Measurements from ENCODE around the gene KLHL3. TPM values are rescaled to one million over a fixed set of nuclear protein-coding genes. Genes with fewer than 3 reads are reported as not detected.

The KLHL3 gene
- total RNA-seq, 2 experiments from 2014 or later = 9.2 to 12.2 TPM

GRCh38 chr5:137733922-137734321 is 2.0 kb downstream of the KLHL3 start:
- ChIA-PET CTCF (interaction anchor here (1.1 to 21.2 kb wide), 6 partner anchors 10 to 105 kb away, joined by 3 to 540 read pairs (median 22); no protein-coding TSS in a partner anchor), POLR2A (interaction anchor here (1.1 to 1.9 kb wide), 3 partner anchors 16 to 37 kb away, joined by 3 to 8 read pairs (median 3); no protein-coding TSS in a partner anchor)
- no peak for DNase-seq
- H3K36me3 Mint-ChIP-seq (ENCODE audit: low read depth) = peaks cover 7% of the 10 kb centered on the region
- peaks cover 46% of the 10 kb centered on the region for H3K4me1 Mint-ChIP-seq (ENCODE audit: low read depth)
- no peaks in the 10 kb centered on the region for H3K27me3 Mint-ChIP-seq
- ATAC-seq = no peak
- TF ChIP-seq CTCF (IDR thresholded peaks at IDR 0.05) = no peak
- peaks cover 6% of the 10 kb centered on the region for H3K9me3 Mint-ChIP-seq
- no peak overlapping the region for H3K27ac Mint-ChIP-seq
- intact Hi-C loops (cut with micrococcal nuclease) = no loop called here
- no peak overlapping the region for H3K4me3 Mint-ChIP-seq

GRCh38 chr5:137733006-137733405 is 2.9 kb downstream of the KLHL3 start:
- no peak for DNase-seq
- intact Hi-C loops (cut with micrococcal nuclease) = no loop called here
- Mint-ChIP-seq H3K27me3 (no peaks in the 10 kb centered on the region), H3K9me3 (peaks cover 4% of the 10 kb centered on the region), H3K4me3 (no peak overlapping the region), H3K27ac (no peak overlapping the region), H3K36me3 (ENCODE audit: low read depth) (peaks cover 2% of the 10 kb centered on the region), H3K4me1 (ENCODE audit: low read depth) (peaks cover 42% of the 10 kb centered on the region)
- TF ChIP-seq CTCF (IDR thresholded peaks at IDR 0.05) = no peak
- ChIA-PET CTCF (interaction anchor here (1.1 to 21.2 kb wide), 6 partner anchors 11 to 104 kb away, joined by 3 to 540 read pairs (median 4); no protein-coding TSS in a partner anchor), POLR2A (interaction anchor here (1.1 to 1.9 kb wide), 3 partner anchors 15 to 36 kb away, joined by 3 to 8 read pairs (median 3); no protein-coding TSS in a partner anchor)
- no peak for ATAC-seq

- Mint-ChIP-seq H3K4me1 (ENCODE audit: low read depth) (peaks cover 42% of the 10 kb centered on the region), H3K27ac (no peak overlapping the region), H3K4me3 (no peak overlapping the region), H3K36me3 (ENCODE audit: low read depth) (no peaks in the 10 kb centered on the region), H3K9me3 (no peaks in the 10 kb centered on the region), H3K27me3 (no peaks in the 10 kb centered on the region)
- TF ChIP-seq CTCF (IDR thresholded peaks at IDR 0.05) = no peak
- ATAC-seq (no peak), DNase-seq (no peak)
- CTCF ChIA-PET = interaction anchor here (1.0 to 21.2 kb wide), 4 partner anchors 13 to 102 kb away, joined by 6 to 540 read pairs (median 28); no protein-coding TSS in a partner anchor
- POLR2A ChIA-PET = no interaction called here
- intact Hi-C loops (cut with micrococcal nuclease) = no loop called here
These were observed 4.7 kb downstream of the KLHL3 start for GRCh38 chr5:137731176-137731575.

- no peak overlapping the region for H3K27ac Mint-ChIP-seq
- CTCF ChIA-PET = interaction anchor here (1.0 to 7.2 kb wide), 3 partner anchors 14 to 101 kb away, joined by 6 to 51 read pairs (median 6); no protein-coding TSS in a partner anchor
- intact Hi-C loops (cut with micrococcal nuclease) = no loop called here
- peaks cover 42% of the 10 kb centered on the region for H3K4me1 Mint-ChIP-seq (ENCODE audit: low read depth)
- POLR2A ChIA-PET = interaction anchor here (0.5 kb wide), 2 partner anchors 40 to 69 kb away, joined by 3 read pairs; no protein-coding TSS in a partner anchor
- no peaks in the 10 kb centered on the region for H3K36me3 Mint-ChIP-seq (ENCODE audit: low read depth)
- no peak overlapping the region for H3K4me3 Mint-ChIP-seq
- no peaks in the 10 kb centered on the region for H3K27me3 Mint-ChIP-seq
- ATAC-seq = no peak
- H3K9me3 Mint-ChIP-seq = no peaks in the 10 kb centered on the region
- no peak for DNase-seq
- TF ChIP-seq CTCF (IDR thresholded peaks at IDR 0.05) = no peak
These were observed 5.6 kb downstream of the KLHL3 start for GRCh38 chr5:137730336-137730735.

- H3K27ac Mint-ChIP-seq = no peak overlapping the region
- no peak for TF ChIP-seq CTCF (IDR thresholded peaks at IDR 0.05)
- intact Hi-C loops (cut with micrococcal nuclease) = no loop called here
- ChIA-PET CTCF (interaction anchor here (1.6 to 2.9 kb wide), 3 partner anchors 8 to 68 kb away, joined by 4 to 14 read pairs (median 13); no protein-coding TSS in a partner anchor), POLR2A (interaction anchor here (1.0 kb wide), 1 partner anchor 15 kb away, joined by 3 read pairs; no protein-coding TSS in a partner anchor)
- ATAC-seq (no peak), DNase-seq (no peak)
- H3K36me3 Mint-ChIP-seq (ENCODE audit: low read depth) = no peaks in the 10 kb centered on the region
- H3K9me3 Mint-ChIP-seq = no peaks in the 10 kb centered on the region
- peaks cover 27% of the 10 kb centered on the region for H3K4me1 Mint-ChIP-seq (ENCODE audit: low read depth)
- H3K27me3 Mint-ChIP-seq = no peaks in the 10 kb centered on the region
- no peak overlapping the region for H3K4me3 Mint-ChIP-seq
These were observed 7.8 kb downstream of the KLHL3 start for GRCh38 chr5:137728048-137728447.

Data from activated CD8-positive, alpha-beta T cell treated with anti-CD3 and anti-CD28 coated beads for 36 hours (primary cell).